Measurements from ENCODE around the gene KNDC1.

Gene KNDC1

DNA sequence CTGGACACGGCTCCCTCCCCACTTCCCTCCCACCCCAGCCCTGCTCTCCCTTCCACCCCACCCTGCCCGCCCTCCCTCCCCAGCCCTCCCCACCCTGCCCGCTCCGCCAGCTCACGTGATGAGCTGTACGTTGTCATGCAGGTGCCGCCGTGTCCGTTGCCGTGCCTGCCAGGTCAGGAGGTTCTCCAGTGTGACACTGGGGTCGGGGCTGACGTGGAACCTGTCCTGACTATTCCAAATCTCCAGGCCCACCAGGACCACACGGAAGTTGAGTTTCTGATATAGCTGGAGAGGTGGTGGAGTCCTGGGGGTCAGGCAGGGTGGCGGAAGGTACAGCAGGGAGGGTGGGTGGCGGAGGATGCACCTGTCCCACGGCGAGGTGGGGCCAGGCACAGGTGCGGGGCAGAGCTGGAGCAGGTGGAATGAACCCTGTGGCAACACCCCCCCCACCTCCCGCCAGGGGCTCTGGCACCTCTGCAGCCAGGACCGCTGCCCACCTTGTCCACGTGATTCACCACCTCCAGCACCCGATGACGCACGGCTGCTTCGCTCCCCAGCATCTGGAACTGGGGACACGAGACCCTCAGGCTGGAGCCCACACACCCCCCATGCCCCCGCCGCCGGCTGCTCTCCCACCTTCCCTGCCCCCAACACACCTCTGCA, 112.4 kb downstream of the KNDC1 start:
- no peak for DNase-seq (ENCODE audit: low read depth)
- TF ChIP-seq, protein P1, sequence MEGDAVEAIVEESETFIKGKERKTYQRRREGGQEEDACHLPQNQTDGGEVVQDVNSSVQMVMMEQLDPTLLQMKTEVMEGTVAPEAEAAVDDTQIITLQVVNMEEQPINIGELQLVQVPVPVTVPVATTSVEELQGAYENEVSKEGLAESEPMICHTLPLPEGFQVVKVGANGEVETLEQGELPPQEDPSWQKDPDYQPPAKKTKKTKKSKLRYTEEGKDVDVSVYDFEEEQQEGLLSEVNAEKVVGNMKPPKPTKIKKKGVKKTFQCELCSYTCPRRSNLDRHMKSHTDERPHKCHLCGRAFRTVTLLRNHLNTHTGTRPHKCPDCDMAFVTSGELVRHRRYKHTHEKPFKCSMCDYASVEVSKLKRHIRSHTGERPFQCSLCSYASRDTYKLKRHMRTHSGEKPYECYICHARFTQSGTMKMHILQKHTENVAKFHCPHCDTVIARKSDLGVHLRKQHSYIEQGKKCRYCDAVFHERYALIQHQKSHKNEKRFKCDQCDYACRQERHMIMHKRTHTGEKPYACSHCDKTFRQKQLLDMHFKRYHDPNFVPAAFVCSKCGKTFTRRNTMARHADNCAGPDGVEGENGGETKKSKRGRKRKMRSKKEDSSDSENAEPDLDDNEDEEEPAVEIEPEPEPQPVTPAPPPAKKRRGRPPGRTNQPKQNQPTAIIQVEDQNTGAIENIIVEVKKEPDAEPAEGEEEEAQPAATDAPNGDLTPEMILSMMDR (IDR thresholded peaks at IDR 0.05; ENCODE audit: low read depth, low read length, missing control alignments) = no peak
- H3K4me3 ChIP-seq (ENCODE audit: low read depth, low read length) = no peak overlapping the region

DNA sequence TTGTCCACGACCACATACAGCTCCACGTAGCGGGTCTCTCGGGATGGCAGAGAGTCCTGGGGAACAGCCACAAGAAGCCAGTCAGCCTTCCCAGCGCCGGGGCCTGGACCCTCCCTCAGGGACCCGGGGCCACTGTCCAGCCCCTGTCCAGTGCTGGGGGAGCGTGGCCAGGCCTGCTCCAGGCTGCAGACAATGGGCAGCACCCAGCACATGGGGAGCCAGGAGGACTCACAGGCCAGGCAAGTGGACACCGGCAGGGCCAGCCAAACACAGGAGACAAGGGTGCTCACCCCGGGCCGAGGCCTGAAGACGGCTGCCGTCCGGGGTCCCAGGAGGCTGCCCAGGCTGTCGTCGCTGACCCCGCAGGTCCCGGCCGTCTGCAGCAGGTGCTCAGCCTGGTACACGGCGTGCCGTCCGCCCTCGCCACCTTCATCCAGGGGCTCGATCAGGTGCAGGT, 113.0 kb downstream of the KNDC1 start:
- H3K4me3 ChIP-seq (ENCODE audit: low read depth, low read length) = no peak overlapping the region
- TF ChIP-seq, protein P1 (IDR thresholded peaks at IDR 0.05; ENCODE audit: low read depth, low read length, missing control alignments) = no peak
- no peak for DNase-seq (ENCODE audit: low read depth)

DNA sequence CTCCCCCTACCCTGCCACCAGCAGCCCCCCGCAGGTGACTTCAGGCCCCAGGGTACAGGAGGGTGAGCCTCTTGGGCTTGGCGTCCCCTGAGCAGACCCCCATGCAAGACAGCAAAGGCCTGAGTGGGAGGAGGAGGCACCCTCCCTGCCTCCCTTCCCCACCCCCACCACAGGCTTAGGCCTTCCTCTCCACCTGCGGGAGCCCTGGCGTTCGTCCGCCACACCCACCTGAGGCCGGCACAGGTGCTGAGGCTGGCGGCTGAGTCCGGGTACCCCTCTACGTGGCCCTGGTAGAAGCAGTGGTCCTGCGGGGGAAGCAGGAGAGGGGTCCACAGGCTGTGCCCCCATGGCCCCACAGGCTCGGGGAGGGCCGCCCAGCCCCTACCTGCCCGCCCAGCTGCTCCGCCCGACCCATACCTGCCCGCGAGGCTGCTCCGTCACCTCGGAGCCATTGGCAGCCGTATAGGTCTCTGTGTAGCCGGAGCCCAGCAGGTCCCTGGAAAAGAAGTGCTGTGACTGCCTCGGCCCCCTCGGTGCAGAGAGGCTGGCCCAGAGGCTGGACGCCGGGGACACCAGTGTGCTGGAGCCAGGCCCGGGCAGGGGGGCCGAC, 113.6 kb downstream of the KNDC1 start:
- TF ChIP-seq, protein P1 (IDR thresholded peaks at IDR 0.05; ENCODE audit: low read depth, low read length, missing control alignments) = no peak
- no peak for DNase-seq (ENCODE audit: low read depth)
- no peak overlapping the region for H3K4me3 ChIP-seq (ENCODE audit: low read depth, low read length)

DNA sequence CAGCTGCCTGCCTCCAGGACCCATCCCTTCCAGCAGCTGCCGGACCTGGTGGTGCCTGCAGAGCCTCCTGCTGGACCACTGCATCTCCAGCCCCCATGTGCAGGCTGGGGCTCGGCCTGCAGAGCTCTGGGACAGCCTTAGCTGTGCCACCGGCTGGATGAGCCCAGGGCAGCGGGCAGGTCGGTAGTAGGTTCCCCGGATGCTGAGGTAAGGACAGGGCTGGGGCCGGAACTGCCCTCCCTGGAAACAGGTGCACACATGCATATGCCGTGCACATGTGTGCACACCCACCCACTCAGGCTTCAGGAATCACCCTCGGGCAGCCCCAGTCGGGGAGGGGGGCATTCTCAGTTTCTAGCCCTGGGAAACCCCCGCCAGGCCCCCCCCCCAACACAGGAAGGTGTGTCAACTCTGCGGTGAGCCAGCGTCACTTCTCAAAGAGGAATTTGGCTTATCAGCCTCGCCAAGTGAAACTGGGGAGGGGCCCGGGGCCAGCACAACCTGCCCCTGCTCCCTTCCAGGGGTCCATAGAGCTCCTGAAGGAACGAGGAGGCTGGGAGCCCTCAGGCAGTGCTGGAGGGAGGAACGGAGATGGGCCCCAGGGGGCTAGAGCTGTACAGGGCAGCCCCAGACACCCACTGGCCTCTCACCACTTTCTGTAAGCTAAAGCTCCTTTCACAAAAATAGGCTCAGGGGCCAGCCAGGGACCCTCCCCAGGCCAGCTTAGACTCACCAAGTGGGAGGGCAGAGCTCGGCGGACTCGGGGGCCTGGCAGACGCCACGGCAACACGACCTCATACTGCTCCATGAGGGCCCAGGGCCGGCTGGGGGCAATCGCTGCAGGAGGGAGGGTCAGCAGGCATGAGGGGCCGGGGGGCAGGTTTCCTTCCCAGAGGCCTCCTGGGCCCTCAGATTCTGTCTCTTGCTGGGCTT, 115.0 kb downstream of the KNDC1 start:
- H3K4me3 ChIP-seq (ENCODE audit: low read depth, low read length) = peak overlapping the region; percentile 92
- TF ChIP-seq, protein P1 (IDR thresholded peaks at IDR 0.05; ENCODE audit: low read depth, low read length, missing control alignments) = no peak
- DNase-seq (ENCODE audit: low read depth) = peak; percentile 64

DNA sequence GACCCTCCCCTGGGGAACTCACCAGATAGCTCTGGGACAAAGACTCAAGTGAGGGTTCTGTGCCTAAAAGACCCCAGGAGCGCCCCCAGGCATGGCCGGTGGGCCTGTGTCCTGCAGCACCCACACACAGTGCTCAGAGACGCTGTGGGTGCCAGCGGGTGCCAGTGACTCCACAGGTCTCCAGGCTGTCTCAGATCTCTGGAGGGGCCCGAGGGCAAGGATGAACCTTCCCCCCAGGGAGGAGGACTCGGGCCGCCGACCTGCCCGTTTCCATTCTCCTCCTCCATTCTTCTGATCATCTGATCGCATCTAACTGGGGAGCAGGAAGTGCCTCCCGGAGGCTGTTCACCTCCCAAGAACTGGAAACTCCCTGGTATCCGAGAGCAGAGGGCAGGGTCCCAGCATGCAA, 115.7 kb downstream of the KNDC1 start:
- H3K4me3 ChIP-seq (ENCODE audit: low read depth, low read length) = peak overlapping the region; percentile 92
- TF ChIP-seq, protein P1 (IDR thresholded peaks at IDR 0.05; ENCODE audit: low read depth, low read length, missing control alignments) = peak; percentile 70
- DNase-seq (ENCODE audit: low read depth) = no peak
